ENCODE data around the gene CHERP. TPM values are rescaled to one million over a fixed set of nuclear protein-coding genes. Genes with fewer than 3 reads are reported as not detected.

Gene CHERP
- total and polyA plus RNA-seq, 2 of the 4 experiments (the other 2 are of a cell fraction) = 0.54 to 13.5 TPM

- H3K14ac ChIP-seq (replicated peaks; ENCODE audit: low read depth, low read length) = peak within 1 kb of the TSS; percentile 89
- H2AK5ac ChIP-seq (ENCODE audit: low read depth, low read length) = peak within 1 kb of the TSS; percentile 59
- peak within 1 kb of the TSS; percentile 25; the same call in 1 of the 2 replicates for H2BK120ac ChIP-seq (ENCODE audit: low read depth, low read length)
- ATAC-seq (ENCODE audit: low read depth) = peak; percentile 100
- H4K8ac ChIP-seq (ENCODE audit: low read depth in 2 of 2, low read length in 2 of 2) = peak within 1 kb of the TSS; percentile 99 to 100
- H3K9me3 ChIP-seq (ENCODE audit: control insufficient read depth, insufficient read depth, low read length) = no peaks in the 10 kb centered on the region
- dilution Hi-C loops (cut with HindIII; ENCODE audit: low sequenced_read_pairs, unreplicated experiment) = no loop called here
- peak within 1 kb of the TSS; percentile 27 for H2BK5ac ChIP-seq (ENCODE audit: low read depth, low read length, poor library complexity, severe bottlenecking)
- H3K27me3 ChIP-seq (ENCODE audit: control insufficient read depth, insufficient read depth, low read length) = no peaks in the 10 kb centered on the region
- peak within 1 kb of the TSS; percentile 80 for H2AK9ac ChIP-seq (replicated peaks; ENCODE audit: low read depth, low read length, poor library complexity)
- WGBS, 2 experiments (ENCODE audit: extremely low coverage in 2 of 2, insufficient read length in 1 of 2) = 1% methylated on average over 36 of the region's 52 CpGs; no CpG with 5 or more reads in 1 of the 2 experiments
- H3K4me3 ChIP-seq (ENCODE audit: insufficient read depth, low read depth, low read length) = peak within 1 kb of the TSS; percentile 61
- peak within 1 kb of the TSS; percentile 68 for H3K4me2 ChIP-seq (ENCODE audit: low read depth, low read length)
- peak within 1 kb of the TSS; percentile 21; the same call in 1 of the 3 replicates for H2BK15ac ChIP-seq (ENCODE audit: low read depth, low read length)
- DNase-seq = peak; percentile 98
- H3K79me1 ChIP-seq (ENCODE audit: low read depth in 1 of 2, low read length in 2 of 2) = peaks cover 16 to 25% of the 10 kb centered on the region in 2 experiments
- H4K5ac ChIP-seq (ENCODE audit: low read depth, low read length) = peak within 1 kb of the TSS; percentile 66
- H3K18ac ChIP-seq (ENCODE audit: low read depth, low read length) = peak within 1 kb of the TSS; percentile 7; the same call in 1 of the 2 replicates
- H3K27ac ChIP-seq (ENCODE audit: insufficient read depth, low read length) = peak within 1 kb of the TSS; percentile 28
- intact Hi-C loops (cut with micrococcal nuclease) = no loop called here
- peaks cover 3% of the 10 kb centered on the region; the same call in 1 of the 2 replicates for H3K4me1 ChIP-seq (ENCODE audit: control insufficient read depth, insufficient read depth, low read length)
- peak within 1 kb of the TSS; percentile 76 for H4K91ac ChIP-seq (ENCODE audit: insufficient read depth, low read depth, low read length)
- no TSS peak for BruUV-seq (replicated peaks)
- peak within 1 kb of the TSS; percentile 68; the same call in 1 of the 2 replicates for H3K23ac ChIP-seq (ENCODE audit: low read depth, low read length)
- no peak within 1 kb of the TSS; the same call in 1 of the 2 replicates for H3K56ac ChIP-seq (ENCODE audit: extremely low read depth, insufficient read depth, low read length)
- no peaks in the 10 kb centered on the region; the same call in 1 of the 2 replicates for H3K9me1 ChIP-seq (ENCODE audit: insufficient read depth, low read length)
- peak within 1 kb of the TSS; percentile 80 for H3K4ac ChIP-seq (ENCODE audit: low read depth, low read length)
- ChIA-PET CTCF (interaction anchor here (0.8 kb wide), 1 partner anchor 18 kb away, joined by 3 read pairs; no protein-coding TSS in a partner anchor), POLR2A (ENCODE audit: unreplicated experiment) (interaction anchor here (0.6 to 1.3 kb wide), 3 partner anchors 9 to 31 kb away, joined by 3 to 8 read pairs (median 4); no protein-coding TSS in a partner anchor)
- no peak within 1 kb of the TSS for H2BK20ac ChIP-seq (ENCODE audit: low read depth, low read length)
- no peaks in the 10 kb centered on the region for H4K20me1 ChIP-seq (ENCODE audit: insufficient read depth, low read length)
- H3K36me3 ChIP-seq (ENCODE audit: control insufficient read depth, insufficient read depth, low read length) = peaks cover 2% of the 10 kb centered on the region
- H3K9ac ChIP-seq (ENCODE audit: low read depth, low read length) = peak within 1 kb of the TSS; percentile 49
- TF ChIP-seq ELK1 (IDR thresholded peaks at IDR 0.05; ENCODE audit: borderline replicate concordance, low read depth, low read length) = no peak
- peak; percentile 71 for TF ChIP-seq USF2 (IDR thresholded peaks at IDR 0.05; ENCODE audit: low read depth, low read length)
- TF ChIP-seq POLR2A (IDR thresholded peaks at IDR 0.05; ENCODE audit: low read depth, low read length) = no peak
- no peak for TF ChIP-seq BHLHE40 (IDR thresholded peaks at IDR 0.05; ENCODE audit: low read depth, low read length)
- peak; percentile 15; the same call in 1 of the 2 replicates for TF ChIP-seq CTCF (conservative IDR thresholded peaks at IDR 0.05; ENCODE audit: low read depth, low read length)
- TF ChIP-seq MAZ (IDR thresholded peaks at IDR 0.05; ENCODE audit: borderline replicate concordance, low read depth, low read length) = peak; percentile 40; the same call in 1 of the 2 replicates
- peak; percentile 81 for TF ChIP-seq MXI1 (IDR thresholded peaks at IDR 0.05; ENCODE audit: borderline replicate concordance, low read depth, low read length)
- 0 out of 2 replicates have a peak, but pooled peaks have one; percentile 14 for TF ChIP-seq RAD21 (IDR thresholded peaks at IDR 0.05; ENCODE audit: low read length)
- H2AFZ ChIP-seq (replicated peaks; ENCODE audit: low read length, poor library complexity) = peak within 1 kb of the TSS; percentile 98
- in situ Hi-C loops (cut with MboI; ENCODE audit: low sequenced_read_pairs) = no loop called here
Observed at GRCh38 chr19:16495982-16496612, 46.1 kb downstream of the CHERP start, which contains the start of the genes C19orf44 and CALR3. TSS of gene C19orf44 (plus strand) at chr19:16496394. CDS start at chr19:16500793, 4,399 bp downstream. TSS of gene CALR3 (minus strand) at chr19:16496167. CDS start at chr19:16496129, 38 bp downstream.
